ENCODE measurements around the gene MGAT5.

The MGAT5 gene

GRCh38 chr2:134393075-134393461, 139.2 kb downstream of the MGAT5 start:
- no peak for DNase-seq (ENCODE audit: low spot score)
- no peak for FAIRE-seq

GRCh38 chr2:134395779-134396178, 141.9 kb downstream of the MGAT5 start:
- FAIRE-seq (no peak), DNase-seq (ENCODE audit: low spot score) (no peak)

DNA sequence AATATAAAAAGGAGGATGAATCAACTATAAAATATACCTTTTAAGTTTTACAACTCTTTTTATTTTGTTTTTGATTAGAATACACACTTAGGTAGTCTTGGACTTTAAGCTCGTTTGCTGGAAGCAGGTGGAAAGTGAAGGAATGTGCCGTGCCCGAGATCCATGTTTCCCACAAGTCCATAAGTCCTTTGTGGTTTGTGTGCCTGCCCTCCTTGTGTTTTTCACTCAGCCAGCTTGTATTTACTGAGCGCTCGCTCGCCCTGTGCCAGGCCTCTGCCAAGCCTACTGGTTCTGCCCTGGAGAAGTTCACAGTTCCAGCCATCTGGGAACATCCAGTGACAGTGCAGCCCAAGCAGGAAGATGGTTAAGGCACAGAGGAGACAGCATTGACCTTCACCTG, 142.6 kb downstream of the MGAT5 start:
- DNase-seq (ENCODE audit: low spot score) (no peak), FAIRE-seq (peak; percentile 13)

GRCh38 chr2:134397146-134397896, 143.4 kb downstream of the MGAT5 start:
- DNase-seq (ENCODE audit: low spot score): no peak
- FAIRE-seq: no peak

DNA sequence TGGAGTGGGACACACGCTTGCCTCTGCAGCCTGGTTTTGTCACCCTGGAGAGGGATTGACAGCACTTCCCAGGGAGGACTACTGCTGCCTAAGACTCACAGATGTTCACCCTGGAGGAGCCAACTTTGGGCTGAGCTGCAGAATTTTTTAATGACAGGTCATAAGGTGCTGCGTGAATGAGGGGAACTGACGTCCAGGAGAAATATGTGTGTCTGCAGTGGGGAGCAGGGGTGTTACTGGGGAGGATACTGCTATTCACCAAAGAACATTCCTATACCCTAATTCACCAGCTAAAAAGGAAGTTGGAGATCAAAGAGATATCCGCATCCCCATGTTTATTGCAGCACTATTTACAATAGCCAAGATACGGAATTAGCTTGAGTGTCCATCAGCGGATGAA, 144.4 kb downstream of the MGAT5 start:
- FAIRE-seq (no peak), DNase-seq (ENCODE audit: low spot score) (peak; percentile 55)

GRCh38 chr2:134399096-134399495, 145.2 kb downstream of the MGAT5 start:
- DNase-seq (ENCODE audit: low spot score) (no peak), FAIRE-seq (no peak)

- FAIRE-seq (no peak), DNase-seq (ENCODE audit: low spot score) (no peak)
Observed at GRCh38 chr2:134401081-134401497, 147.2 kb downstream of the MGAT5 start.

GRCh38 chr2:134401789-134402188, 147.9 kb downstream of the MGAT5 start:
- DNase-seq (ENCODE audit: low spot score) (no peak), FAIRE-seq (no peak)

GRCh38 chr2:134402410-134402809, 148.5 kb downstream of the MGAT5 start:
- FAIRE-seq (no peak), DNase-seq (ENCODE audit: low spot score) (no peak)

- FAIRE-seq (no peak), DNase-seq (ENCODE audit: low spot score) (no peak)
Observed at GRCh38 chr2:134405611-134406081, 151.8 kb downstream of the MGAT5 start.

DNA sequence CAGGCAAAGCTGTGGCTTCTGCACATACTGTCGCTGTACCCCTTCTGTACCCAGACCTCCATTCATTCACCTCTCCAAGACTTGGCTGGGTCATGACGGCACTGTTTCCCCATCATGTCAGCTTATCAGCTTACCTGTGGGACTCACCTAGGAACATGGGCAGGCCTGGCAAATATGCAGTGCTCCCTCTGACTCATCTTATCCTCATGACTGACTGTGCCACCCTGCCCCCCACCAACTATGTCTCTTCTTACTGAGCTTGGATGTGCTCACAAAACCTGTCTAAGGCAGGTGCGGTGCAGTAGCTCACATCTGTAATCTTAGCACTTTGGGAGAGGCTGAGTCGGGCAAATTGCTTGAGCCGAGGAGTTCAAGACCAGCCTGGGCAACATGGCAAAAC, 152.4 kb downstream of the MGAT5 start:
- FAIRE-seq (peak; percentile 44), DNase-seq (ENCODE audit: low spot score) (peak; percentile 30)

- DNase-seq (ENCODE audit: low spot score) (no peak), FAIRE-seq (no peak)
Observed at GRCh38 chr2:134406736-134407135, 152.9 kb downstream of the MGAT5 start.

DNA sequence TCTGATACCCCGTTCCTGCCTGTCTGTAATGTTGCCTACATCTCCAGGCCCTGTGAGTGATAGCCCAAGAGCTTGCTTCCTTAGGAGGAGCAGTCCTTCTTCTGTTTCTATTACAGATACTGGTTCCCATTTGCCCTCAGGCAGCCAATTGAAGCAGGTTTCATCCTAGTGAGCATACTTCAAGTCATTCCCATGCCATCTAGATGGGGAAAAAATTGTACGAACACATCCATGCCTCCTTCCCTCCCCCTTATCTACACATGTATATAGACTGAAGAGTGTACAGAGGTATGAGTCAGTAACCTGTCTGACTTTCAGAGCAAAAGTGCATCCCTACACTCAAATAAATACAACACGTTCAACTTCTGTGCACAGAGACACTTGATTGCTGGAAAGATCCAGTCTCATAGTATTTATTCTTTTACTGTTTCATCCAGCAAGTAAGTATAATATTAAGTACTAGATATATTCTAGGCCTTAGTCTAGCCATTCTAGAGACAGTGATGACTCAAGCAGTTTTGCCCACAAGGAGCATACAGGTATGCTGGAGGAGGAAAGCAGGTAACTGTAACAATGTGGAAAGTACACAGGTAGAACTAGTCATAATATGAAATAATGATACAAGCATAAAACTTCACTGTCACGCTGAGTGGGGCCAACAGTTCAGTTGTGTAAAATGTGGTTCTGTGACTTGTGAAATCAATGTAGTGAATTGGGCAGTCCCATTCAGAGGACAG, 153.4 kb downstream of the MGAT5 start:
- FAIRE-seq: no peak
- DNase-seq (ENCODE audit: low spot score): no peak

DNA sequence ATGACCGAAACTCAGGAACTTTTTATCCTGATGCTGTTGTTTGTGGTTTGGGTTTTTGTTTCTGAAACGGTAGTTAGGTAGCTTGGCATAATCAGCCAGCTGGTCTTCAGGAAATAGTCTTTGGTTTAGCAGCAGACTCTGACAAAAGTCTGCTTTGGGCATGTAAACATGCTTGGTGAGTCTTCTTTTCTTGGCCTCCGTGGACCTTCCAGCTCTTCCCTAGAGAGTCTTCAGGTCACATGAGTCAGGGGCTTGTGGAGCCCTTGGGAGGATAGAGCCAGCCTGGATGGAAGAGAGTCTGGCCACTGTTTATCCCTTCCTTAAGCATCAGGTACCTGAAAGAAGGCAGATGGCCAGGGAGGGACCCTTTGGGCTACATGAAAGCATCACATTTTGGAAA, 154.5 kb downstream of the MGAT5 start:
- FAIRE-seq (no peak), DNase-seq (ENCODE audit: low spot score) (no peak)

DNA sequence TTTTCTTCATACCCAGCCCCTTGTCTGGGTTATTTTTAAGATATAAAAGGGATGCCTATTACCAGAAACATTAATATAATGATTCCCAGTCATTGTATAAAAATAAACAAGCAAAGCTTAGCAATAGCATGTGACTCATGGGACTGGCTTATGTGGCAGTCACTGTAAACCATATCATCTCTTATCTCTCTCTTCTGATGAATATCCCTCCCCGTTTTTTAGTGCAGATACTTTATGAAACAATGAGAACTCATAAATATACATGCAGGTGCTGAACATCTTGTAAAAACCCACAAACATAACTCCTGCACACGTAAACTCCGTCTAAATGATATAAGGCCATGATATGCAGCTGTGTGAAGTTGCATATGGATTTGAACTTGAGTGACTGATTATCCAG, 154.9 kb downstream of the MGAT5 start:
- no peak for FAIRE-seq
- no peak for DNase-seq (ENCODE audit: low spot score)

GRCh38 chr2:134410006-134410405, 156.1 kb downstream of the MGAT5 start:
- no peak for FAIRE-seq
- no peak for DNase-seq (ENCODE audit: low spot score)

GRCh38 chr2:134410831-134411231, 157.0 kb downstream of the MGAT5 start:
- no peak for FAIRE-seq

DNA sequence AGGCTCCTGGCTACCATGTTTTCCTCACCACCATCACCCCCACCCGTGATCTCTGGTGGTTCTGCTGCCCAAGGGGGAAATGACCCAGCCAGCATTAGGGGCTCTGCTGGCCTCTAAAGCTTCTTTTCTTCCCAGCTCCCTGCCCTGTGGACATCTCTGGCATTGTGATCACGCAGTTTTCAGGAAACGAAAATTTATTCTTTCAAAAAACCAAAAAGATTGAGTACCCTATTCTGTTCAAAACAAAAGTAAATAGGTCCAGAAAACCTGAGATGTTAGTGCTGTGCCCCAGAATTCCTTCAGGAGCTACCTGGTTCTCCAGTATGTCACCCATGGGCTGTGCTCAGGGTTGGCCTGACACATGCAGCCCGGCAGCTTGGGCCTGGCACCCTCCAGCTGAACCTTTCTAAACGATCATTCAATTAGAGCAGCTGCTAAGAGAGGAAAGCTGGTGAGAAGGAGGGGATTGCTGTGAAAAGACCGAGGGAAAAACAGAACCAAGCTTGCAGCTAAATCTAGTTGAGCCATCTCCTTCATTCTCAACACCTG, 157.5 kb downstream of the MGAT5 start:
- no peak for DNase-seq (ENCODE audit: low spot score)
- FAIRE-seq: no peak

More at GRCh38 chr2:134410831-134411231, 157.0 kb downstream of the MGAT5 start:
- no peak for DNase-seq (ENCODE audit: low spot score)

DNA sequence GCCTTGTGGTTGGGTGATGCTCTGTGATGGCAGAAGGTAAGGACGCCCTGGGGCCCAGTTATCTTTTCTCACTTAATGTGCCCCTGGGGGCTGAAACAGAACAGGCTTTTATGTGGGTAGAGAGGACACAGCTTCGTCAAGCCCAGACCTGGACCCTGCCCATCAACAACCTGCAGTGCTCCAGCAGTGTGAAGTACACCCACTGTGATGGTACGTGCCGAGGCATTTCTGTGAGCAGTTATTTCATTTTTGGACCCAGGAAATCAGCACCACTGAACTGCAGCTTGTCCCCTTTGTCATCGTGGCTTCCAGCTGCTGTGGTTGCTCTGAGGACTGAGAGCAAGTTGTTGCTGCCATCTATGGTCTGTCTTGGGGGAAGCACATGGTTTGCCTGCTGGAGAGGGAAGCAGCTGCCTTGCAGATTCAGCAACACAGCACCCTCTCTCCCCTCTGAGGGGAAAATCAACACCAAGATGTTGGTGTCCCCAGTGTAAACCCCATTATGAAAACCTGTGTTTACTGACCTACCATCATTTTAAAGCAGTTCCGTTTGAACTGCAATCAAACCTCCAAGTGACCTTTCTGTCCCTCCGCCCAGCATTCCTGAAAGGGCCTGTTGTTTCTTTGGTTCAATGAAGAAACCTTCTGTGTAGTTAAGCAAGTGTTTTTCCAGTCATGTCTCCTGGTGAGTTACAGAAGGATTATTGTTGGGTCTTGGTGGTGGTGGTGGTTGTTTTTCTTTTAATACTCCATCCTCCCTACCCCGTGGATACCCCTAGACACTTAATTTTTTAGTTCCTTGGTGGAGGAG, 158.2 kb downstream of the MGAT5 start:
- DNase-seq (ENCODE audit: low spot score) (peak; percentile 69), FAIRE-seq (no peak)

GRCh38 chr2:134412639-134412999, 158.7 kb downstream of the MGAT5 start:
- no peak for DNase-seq (ENCODE audit: low spot score)

DNA sequence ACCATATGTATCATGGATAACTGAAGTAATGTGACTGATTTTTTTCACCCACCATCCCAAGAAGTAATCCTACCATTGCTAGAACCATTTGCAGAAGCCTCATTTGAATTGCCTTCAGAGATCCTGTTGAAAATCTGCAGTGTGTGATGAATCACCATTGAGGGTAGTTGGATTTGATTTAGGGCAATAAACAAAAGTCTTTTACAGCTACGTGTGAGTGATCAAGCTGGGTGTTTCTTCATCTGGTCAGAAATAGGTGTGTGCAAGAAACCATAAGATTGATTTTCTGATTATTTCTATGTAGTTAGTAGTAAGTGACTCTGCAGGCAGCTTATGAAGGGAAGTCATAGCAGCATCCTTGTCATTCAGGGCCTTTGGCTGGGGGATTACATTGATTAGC, 159.6 kb downstream of the MGAT5 start:
- no peak for DNase-seq (ENCODE audit: low spot score)
- no peak for FAIRE-seq

More at GRCh38 chr2:134412639-134412999, 158.7 kb downstream of the MGAT5 start:
- FAIRE-seq: no peak

DNA sequence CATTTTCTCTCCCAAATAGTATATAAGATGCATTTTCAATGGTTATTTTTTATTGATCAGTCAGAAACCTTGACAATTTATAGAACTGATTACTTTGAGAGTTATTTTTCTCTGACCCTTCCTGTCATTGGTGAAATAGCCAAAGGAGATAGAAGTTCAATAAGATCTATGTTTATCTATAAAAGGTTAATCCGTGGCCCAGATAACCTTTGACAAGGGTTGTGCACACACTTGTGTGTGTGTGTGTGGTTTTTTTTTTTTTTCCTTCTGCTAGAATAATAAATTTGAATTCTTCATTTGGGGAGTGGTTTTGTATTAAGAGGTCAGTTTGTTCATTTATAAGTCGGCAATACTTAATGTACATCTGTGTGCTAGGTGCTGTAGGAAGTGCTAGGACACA, 160.0 kb downstream of the MGAT5 start:
- DNase-seq (ENCODE audit: low spot score): no peak
- no peak for FAIRE-seq
